WI38 (cell line): ENCODE data around the gene MOBP.

Experiments used
- H3K4me3 ChIP-seq: 2 replicates; pipeline ENCODE4 v1.5.1; 2011; ENCODE audit warnings: low read depth, mild to moderate bottlenecking, control low read depth, low read length
- TF ChIP-seq, protein P1 (sequence below): IDR thresholded peaks from 2 replicates; pipeline ENCODE4 v1.5.1; 2012; ENCODE audit warnings: low read depth, mild to moderate bottlenecking, control low read depth, low read length

MOBP gene

DNA sequence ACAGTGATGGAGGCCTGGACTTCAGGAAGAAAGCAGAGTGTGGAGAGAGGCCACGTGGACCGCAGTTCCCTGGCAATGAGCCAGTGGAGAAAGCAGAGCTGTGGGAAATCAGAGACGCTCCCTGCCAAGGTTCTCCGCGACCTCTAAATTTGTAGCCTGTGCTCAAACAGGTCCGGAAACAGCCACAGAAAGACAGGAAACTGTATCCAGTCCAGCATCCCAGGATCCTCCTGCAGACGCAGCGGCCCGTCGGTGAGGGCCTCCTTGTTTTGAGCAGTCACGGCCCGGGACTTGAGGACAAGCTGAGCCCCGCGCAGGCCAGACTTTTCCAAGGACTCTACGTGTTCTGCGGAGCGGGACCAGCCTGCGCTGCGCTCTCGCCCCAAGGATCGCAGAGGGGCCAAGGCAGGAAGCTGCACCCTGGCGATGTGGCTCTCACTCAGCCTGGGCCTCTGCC, 38.7 kb upstream of the MOBP start:
- H3K4me3 ChIP-seq, result no peak overlapping the region
- TF ChIP-seq, protein P1, sequence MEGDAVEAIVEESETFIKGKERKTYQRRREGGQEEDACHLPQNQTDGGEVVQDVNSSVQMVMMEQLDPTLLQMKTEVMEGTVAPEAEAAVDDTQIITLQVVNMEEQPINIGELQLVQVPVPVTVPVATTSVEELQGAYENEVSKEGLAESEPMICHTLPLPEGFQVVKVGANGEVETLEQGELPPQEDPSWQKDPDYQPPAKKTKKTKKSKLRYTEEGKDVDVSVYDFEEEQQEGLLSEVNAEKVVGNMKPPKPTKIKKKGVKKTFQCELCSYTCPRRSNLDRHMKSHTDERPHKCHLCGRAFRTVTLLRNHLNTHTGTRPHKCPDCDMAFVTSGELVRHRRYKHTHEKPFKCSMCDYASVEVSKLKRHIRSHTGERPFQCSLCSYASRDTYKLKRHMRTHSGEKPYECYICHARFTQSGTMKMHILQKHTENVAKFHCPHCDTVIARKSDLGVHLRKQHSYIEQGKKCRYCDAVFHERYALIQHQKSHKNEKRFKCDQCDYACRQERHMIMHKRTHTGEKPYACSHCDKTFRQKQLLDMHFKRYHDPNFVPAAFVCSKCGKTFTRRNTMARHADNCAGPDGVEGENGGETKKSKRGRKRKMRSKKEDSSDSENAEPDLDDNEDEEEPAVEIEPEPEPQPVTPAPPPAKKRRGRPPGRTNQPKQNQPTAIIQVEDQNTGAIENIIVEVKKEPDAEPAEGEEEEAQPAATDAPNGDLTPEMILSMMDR, result no peak

DNA sequence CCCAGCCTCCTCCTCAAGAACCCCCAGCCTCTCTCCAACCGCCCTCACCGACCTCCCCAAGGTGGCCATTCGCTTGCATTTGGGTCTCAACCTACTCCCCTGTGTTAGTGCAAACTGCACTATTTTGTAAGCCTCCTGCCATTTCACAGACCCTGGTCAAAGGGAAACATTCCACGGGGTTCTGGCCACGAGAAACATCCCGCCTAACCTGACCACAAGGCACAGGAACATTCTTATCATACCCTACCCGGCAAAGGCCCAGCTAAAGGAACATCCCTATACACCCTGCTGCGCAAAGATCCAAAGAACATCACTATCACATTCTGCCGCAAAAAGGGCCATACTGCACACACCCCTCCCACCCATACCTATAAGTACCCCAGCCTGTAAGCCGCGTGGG, 38.0 kb upstream of the MOBP start:
- H3K4me3 ChIP-seq, result no peak overlapping the region
- TF ChIP-seq, protein P1, result no peak

DNA sequence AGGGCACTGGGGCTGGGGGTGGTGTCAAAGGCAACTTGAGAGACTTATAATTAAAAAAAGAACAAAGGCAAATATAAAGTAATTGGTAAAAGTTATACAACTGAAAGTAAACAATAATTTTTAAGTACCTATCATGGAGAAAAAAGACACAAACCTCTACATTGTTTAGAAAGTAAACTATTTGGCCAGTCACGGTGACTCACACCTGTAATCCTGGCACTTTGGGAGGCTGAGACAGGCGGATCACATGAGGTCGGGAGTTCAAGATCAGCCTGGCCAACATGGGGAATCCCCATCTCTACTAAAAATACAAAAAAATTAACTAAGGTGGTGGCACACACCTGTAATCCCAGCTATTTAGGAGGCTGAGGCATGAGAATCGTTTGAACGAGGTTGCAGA, 35.1 kb upstream of the MOBP start:
- TF ChIP-seq, protein P1, result no peak
- no peak overlapping the region for H3K4me3 ChIP-seq

DNA sequence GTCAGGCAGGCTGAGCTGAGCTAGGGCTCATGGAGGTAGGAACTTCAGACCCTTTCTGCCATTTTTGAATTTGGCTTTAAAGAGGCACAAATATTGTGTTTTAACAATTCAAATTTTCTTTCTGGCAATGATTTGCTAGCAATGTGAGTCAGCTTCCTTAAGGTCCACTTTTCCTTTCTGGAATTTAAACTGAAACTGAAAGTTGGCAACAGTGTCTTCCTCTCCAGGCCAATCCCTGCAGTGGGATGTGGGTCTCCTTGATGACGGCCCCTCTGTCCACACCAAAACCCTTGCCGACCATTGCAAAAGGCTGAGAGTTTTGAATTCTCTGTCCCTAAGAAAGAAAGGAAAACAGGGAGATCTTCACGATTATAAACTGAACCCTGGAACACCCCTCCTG, 33.8 kb upstream of the MOBP start:
- H3K4me3 ChIP-seq, result no peak overlapping the region

DNA sequence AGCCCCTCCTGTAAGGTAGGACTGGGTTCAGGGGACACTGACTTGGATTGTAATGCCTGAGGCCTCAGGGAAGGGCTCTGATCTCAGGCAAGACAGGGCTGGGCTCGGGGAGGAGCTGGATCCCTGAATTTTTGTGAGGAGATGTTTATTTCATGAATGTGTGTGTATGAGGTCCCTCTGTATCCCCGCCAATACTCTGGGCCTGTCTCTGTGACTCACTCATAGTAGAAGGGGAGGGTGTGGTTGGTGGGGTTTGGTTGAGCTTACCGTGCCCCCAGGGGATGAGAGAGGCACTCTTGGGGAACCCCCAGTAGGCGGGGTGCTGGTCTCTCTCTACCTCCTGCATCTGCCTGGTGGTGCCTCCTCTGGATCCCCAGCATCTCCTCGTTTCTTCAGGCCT, 32.9 kb upstream of the MOBP start:
- TF ChIP-seq, protein P1, result no peak
- H3K4me3 ChIP-seq, result no peak overlapping the region

More for the DNA sequence above, 33.8 kb upstream of the MOBP start:
- TF ChIP-seq, protein P1, result no peak

DNA sequence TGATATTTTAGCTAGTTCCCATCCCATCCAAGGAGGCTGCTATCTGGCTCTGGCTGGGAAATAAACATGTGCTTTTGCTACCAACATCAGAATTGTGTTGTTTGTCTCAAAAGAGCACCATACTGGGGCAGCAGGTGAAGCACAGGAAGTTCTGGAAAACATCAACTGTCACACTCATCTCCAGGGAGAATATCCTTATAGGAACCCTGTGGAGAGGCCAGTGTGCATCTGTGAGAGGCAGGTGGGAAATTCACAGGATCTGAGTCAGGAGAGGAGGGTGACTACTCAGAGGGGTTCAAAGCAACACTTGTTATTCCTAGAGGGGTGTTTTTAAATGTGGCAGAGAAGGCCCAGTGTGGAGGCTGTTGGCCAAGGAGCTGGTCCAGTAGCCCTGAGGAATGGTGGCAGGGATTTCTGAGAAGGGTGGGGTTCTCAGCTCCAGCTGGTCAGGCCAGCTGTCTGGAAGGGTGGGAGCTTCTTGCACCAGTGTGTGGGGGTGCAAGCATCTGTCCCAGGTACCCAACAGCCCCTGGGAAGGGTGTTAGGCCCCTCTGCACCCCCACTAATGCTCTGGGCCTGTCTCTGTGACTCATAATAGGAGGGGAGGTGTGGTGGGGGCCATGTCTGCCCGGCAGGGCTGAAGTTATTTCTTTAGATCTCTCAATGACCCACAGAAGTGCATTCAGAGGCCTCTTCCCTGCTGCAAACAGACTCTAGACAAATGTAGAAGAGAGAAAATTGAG, 32.3 kb upstream of the MOBP start:
- H3K4me3 ChIP-seq, result no peak overlapping the region
- TF ChIP-seq, protein P1, result no peak

DNA sequence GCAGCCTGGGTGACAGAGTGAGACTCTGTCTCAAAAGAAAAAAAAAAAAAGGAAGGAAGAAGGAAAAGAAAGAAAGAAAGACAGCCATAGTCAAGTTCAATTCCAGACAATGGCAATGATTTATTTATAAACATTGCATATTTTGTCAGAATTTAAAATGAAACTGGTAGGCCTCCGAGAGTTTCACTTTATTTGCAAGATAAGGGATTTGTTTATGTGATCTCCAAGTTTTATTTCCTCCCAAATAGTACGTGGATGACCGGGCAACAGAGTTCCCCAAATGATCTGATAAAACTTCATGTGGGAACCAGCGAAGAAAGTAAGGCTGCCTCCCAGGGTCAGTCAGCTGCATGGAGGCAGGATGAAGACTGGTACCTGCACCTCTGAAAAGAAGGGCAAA, 28.6 kb upstream of the MOBP start:
- H3K4me3 ChIP-seq, result no peak overlapping the region
- TF ChIP-seq, protein P1, result no peak
